GM12878 (cell line): Measurements from ENCODE around the gene ROBO1.

Experiments used
- BCL11A ChIP-seq: IDR thresholded peaks from 2 replicates; pipeline ENCODE4 v1.6.1; 2011; ENCODE audit warnings: low read depth, low read length
- CTCF ChIP-seq, 3 experiments: IDR thresholded peaks in 2 of 3; conservative IDR thresholded peaks in 1 of 3; 2 replicates each; pipeline ENCODE4 v1.5.1; 2011; ENCODE audit warnings: low read depth in 3 of 3, low read length in 3 of 3, mild to moderate bottlenecking in 3 of 3, control low read depth in 2 of 3, moderate library complexity in 2 of 3, inconsistent platforms in 1 of 3, mixed read lengths in 1 of 3; ENCODE audit not compliant: control insufficient read depth in 2 of 3, insufficient read depth in 1 of 3; ENCODE audit errors: extremely low read depth in 1 of 3
- POLR2A ChIP-seq: IDR thresholded peaks from 2 replicates; pipeline ENCODE4 v1.6.1; 2011; ENCODE audit warnings: low read depth, mild to moderate bottlenecking, low read length
- REST ChIP-seq: IDR thresholded peaks from 2 replicates; pipeline ENCODE4 v1.6.1; 2012; ENCODE audit warnings: mild to moderate bottlenecking, low read depth, low read length
- TCF12 ChIP-seq: IDR thresholded peaks from 2 replicates; pipeline ENCODE4 v1.6.1; 2011; ENCODE audit warnings: low read depth, mild to moderate bottlenecking, low read length
- YY1 ChIP-seq: IDR thresholded peaks from 2 replicates; pipeline ENCODE4 v1.6.1; 2011; ENCODE audit warnings: low read depth, mild to moderate bottlenecking, low read length
- ZZZ3 ChIP-seq: IDR thresholded peaks from 2 replicates; pipeline ENCODE4 v1.6.1; 2011; ENCODE audit warnings: low read depth; ENCODE audit not compliant: control insufficient read depth, insufficient read length

- TF ChIP-seq ZZZ3 (no peak), REST (no peak), POLR2A (no peak), CTCF (IDR thresholded peaks at IDR 0.05 in 2 of 3, conservative IDR thresholded peaks at IDR 0.05 in 1 of 3; ENCODE audit: control insufficient read depth in 2 of 3, extremely low read depth in 1 of 3, insufficient read depth in 1 of 3, low read depth in 3 of 3, low read length in 3 of 3) (no peak), TCF12 (no peak), YY1 (no peak), BCL11A (no peak)
Observed at GRCh38 chr3:78847603-78848002, 920.2 kb downstream of the ROBO1 start.
